Vagina (tissue), 2 donors: Measurements from ENCODE around the gene GTF3C2. TPM values are rescaled to one million over a fixed set of nuclear protein-coding genes. Genes with fewer than 3 reads are reported as not detected.

Source experiments
- DNase-seq, 2 donors: peaks; one replicate each; pipeline ENCODE4 v3.0.0-alpha.2; 2017; ENCODE audit errors: extremely low spot score in 2 of 2
- H3K27ac ChIP-seq: fragments of 200-600 bp; sonication (generic); one replicate; pipeline ENCODE4 v1.5.1; 2019
- H3K27me3 ChIP-seq: fragments of 200-600 bp; sonication (generic); one replicate; pipeline ENCODE4 v1.5.1; 2019
- H3K36me3 ChIP-seq, 2 donors: fragments of 200-600 bp; sonication (generic); one replicate each; pipeline ENCODE4 v1.5.1; 2017 to 2019
- H3K4me1 ChIP-seq: fragments of 200-600 bp; sonication (generic); one replicate; pipeline ENCODE4 v1.5.1; 2019
- H3K4me3 ChIP-seq, 2 donors: fragments of 200-600 bp; sonication (generic); 1 replicate in 1 of 2; 2 replicates in 1 of 2; pipeline ENCODE4 v1.5.1; 2016 to 2019
- H3K9me3 ChIP-seq: fragments of 200-600 bp; sonication (generic); one replicate; pipeline ENCODE4 v1.5.1; 2019
- POLR2A ChIP-seq, 2 donors: fragments of 450-650 bp; IDR thresholded peaks; one replicate each; pipeline ENCODE4 v1.6.1; 2017; ENCODE audit warnings: antibody characterized with exemption in 2 of 2, mild to moderate bottlenecking in 2 of 2, moderate library complexity in 2 of 2
- POLR2AphosphoS5 ChIP-seq, 2 donors: sonication (generic); formaldehyde crosslinking; IDR thresholded peaks; one replicate each; pipeline ENCODE4 v1.9.0; 2017; ENCODE audit warnings: antibody characterized with exemption in 2 of 2, mild to moderate bottlenecking in 2 of 2, low read depth in 1 of 2; ENCODE audit not compliant: insufficient read depth in 1 of 2
- intact Hi-C: fragments of 100-400 bp; cut with DNase I; formaldehyde crosslinking; loops from one replicate; pipeline ENCODE4 v1.15.1; 2023
- total RNA-seq: library from RNA; depleted of rRNA; stranded (reverse); fragments of >200 nt; gene quantifications from one replicate; pipeline ENCODE4 v1.2.3, GENCODE V29; 2016
- TF ChIP-seq, protein P1 (sequence below), 3 experiments: fragments of 450-650 bp in 2 of 3; fragments of 200-600 bp in 1 of 3; sonication (generic) in 1 of 3; IDR thresholded peaks; one replicate each; pipeline ENCODE4 v1.5.1; 2017 to 2019; ENCODE audit warnings: antibody characterized with exemption in 3 of 3, mild to moderate bottlenecking in 2 of 3, moderate library complexity in 2 of 3

The GTF3C2 gene
- total RNA-seq, 1 donor from 2014 or later: 67.5 TPM

DNA sequence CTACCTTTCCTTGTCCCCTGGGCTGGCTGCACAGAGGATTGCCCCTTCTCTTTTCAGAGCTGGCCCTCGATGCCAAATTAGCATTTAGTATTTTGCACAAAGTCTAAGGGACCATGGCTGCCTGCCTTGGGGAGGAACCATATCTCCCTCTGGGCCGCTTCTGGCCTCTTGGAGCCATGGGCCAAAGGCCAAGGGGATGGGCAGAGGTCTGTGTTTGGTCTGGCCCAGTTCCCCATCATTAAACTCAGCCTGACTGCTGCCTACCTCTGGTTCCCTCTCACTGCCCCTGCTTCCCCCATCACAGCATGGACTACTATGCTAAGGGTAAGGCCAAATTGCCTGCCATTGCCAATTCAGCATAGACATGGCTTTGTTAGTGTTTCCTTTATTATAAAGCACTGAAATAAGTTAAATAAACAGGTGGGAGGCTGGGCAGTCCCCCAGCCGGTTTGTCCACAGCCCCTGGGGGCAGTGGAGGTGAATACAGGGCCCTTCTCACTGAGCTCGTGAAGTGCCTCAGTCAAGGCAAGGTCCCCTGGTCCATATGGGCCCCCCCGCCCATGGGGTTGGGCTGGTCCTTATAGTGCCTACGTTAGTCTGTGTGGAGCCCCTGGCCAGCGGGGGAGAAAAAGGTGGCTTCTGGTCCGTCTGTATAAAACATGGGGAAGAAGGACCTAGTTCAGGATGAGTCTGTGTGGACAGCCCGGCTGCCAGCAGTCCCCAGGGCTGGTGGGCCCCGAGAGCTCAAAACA, 20.5 kb upstream of the GTF3C2 start:
- Histone ChIP-seq H3K27me3 (no peaks in the 10 kb centered on the region), H3K9me3 (no peaks in the 10 kb centered on the region), H3K4me3 (no peak overlapping the region), H3K4me1 (peaks cover 29% of the 10 kb centered on the region), H3K36me3 (peaks cover 0 to 57% of the 10 kb centered on the region in 2 donors), H3K27ac (no peak overlapping the region)
- intact Hi-C loops: no loop called here
- TF ChIP-seq, protein P1, sequence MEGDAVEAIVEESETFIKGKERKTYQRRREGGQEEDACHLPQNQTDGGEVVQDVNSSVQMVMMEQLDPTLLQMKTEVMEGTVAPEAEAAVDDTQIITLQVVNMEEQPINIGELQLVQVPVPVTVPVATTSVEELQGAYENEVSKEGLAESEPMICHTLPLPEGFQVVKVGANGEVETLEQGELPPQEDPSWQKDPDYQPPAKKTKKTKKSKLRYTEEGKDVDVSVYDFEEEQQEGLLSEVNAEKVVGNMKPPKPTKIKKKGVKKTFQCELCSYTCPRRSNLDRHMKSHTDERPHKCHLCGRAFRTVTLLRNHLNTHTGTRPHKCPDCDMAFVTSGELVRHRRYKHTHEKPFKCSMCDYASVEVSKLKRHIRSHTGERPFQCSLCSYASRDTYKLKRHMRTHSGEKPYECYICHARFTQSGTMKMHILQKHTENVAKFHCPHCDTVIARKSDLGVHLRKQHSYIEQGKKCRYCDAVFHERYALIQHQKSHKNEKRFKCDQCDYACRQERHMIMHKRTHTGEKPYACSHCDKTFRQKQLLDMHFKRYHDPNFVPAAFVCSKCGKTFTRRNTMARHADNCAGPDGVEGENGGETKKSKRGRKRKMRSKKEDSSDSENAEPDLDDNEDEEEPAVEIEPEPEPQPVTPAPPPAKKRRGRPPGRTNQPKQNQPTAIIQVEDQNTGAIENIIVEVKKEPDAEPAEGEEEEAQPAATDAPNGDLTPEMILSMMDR (IDR thresholded peaks at IDR 0.05): no peak
- TF ChIP-seq POLR2A (IDR thresholded peaks at IDR 0.05) (no peak), POLR2AphosphoS5 (IDR thresholded peaks at IDR 0.05; ENCODE audit: insufficient read depth in 1 of 2, low read depth in 1 of 2) (no peak)
- DNase-seq: no peak

DNA sequence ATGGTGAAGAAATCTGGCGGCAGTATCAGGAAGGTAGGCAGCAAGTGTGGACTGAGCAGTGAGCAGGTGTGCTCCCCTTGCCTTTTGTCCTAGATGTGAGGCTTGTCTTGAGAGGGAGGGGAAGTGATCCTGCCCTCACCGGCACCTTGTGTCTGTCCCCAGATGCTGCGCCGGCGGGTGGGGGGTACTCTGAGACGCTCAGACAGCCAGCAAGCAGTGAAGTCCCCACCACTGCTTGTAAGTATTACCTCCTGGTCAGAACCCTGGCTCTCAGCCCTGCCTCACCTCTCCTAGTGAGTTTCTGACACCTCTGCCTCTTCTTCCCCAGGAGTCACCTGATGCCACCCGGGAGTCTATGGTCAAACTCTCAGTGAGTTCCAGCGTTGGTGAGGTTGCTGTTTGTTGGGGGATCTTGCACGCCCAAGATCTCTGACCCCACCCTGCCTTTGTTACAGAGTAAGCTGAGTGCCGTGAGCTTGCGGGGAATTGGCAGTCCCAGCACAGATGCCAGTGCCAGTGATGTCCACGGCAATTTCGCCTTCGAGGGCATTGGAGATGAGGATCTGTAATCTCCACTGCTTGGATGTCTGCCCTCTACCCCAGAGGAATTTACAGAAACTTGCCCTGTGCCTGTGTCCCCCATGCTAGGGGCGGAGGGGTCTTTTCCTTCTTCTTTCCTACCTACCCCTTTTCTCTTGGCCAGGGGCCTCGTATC, 19.7 kb upstream of the GTF3C2 start:
- DNase-seq: no peak
- no peak for TF ChIP-seq POLR2A (IDR thresholded peaks at IDR 0.05)
- TF ChIP-seq, protein P1 (IDR thresholded peaks at IDR 0.05): no peak
- no peak for TF ChIP-seq POLR2AphosphoS5 (IDR thresholded peaks at IDR 0.05; ENCODE audit: insufficient read depth in 1 of 2, low read depth in 1 of 2)
- Histone ChIP-seq H3K27me3 (no peaks in the 10 kb centered on the region), H3K4me1 (peaks cover 36% of the 10 kb centered on the region), H3K4me3 (no peak overlapping the region), H3K27ac (no peak overlapping the region), H3K9me3 (no peaks in the 10 kb centered on the region), H3K36me3 (peaks cover 0 to 55% of the 10 kb centered on the region in 2 donors)
- intact Hi-C loops: no loop called here

DNA sequence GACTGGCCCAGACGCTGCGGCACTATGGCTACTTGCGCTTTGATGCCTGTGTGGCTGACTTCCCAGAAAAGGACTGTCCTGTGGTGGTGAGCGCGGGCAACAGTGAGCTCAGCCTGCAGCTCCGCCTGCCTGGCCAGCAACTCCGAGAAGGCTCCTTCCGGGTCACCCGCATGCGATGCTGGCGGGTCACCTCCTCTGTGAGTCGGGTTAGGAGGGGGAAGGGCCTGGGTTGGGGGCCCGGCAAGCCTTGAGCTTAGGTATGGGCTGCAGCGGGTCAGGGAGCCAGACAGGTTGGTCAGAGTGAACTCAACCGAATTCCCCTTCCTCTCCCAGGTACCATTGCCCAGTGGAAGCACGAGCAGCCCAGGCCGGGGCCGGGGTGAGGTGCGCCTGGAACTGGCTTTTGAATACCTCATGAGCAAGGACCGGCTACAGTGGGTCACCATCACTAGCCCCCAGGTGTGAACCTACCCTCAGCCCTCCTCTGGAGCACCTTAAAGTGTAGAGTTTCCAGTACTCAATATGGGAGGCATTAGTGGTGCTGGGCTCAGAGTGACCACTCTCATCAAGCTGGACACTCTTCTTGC, 19.0 kb upstream of the GTF3C2 start:
- TF ChIP-seq POLR2AphosphoS5 (IDR thresholded peaks at IDR 0.05; ENCODE audit: insufficient read depth in 1 of 2, low read depth in 1 of 2) (no peak), POLR2A (IDR thresholded peaks at IDR 0.05) (no peak)
- TF ChIP-seq, protein P1 (IDR thresholded peaks at IDR 0.05): no peak
- no peaks in the 10 kb centered on the region for H3K9me3 ChIP-seq
- no peak overlapping the region for H3K4me3 ChIP-seq
- H3K36me3 ChIP-seq: peaks cover 0 to 55% of the 10 kb centered on the region in 2 donors
- no peaks in the 10 kb centered on the region for H3K27me3 ChIP-seq
- peaks cover 34% of the 10 kb centered on the region for H3K4me1 ChIP-seq
- DNase-seq: no peak
- intact Hi-C loops: no loop called here
- H3K27ac ChIP-seq: no peak overlapping the region

DNA sequence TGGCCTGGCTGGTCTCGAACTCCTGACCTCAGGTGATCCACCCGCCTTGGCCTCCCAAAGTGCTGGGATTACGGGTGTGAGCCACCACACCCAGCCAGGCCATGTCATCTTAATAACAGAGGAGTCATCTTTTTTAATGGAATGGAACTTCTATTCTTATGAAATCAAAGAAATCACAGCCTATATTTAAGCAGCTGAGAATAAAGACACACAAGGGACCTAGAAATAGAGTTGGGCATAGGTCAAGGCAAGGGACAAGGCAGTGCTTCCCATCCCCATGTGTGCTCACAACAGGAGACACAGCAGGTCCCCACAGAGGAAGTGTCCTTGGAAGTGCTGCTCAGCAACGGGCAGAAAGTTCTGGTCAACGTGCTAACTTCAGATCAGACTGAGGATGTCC, 17.0 kb upstream of the GTF3C2 start:
- TF ChIP-seq POLR2AphosphoS5 (IDR thresholded peaks at IDR 0.05; ENCODE audit: insufficient read depth in 1 of 2, low read depth in 1 of 2): no peak
- TF ChIP-seq, protein P1 (IDR thresholded peaks at IDR 0.05): no peak
- TF ChIP-seq POLR2A (IDR thresholded peaks at IDR 0.05): no peak
- Histone ChIP-seq H3K9me3 (no peaks in the 10 kb centered on the region), H3K4me3 (no peak overlapping the region), H3K27ac (no peak overlapping the region), H3K27me3 (no peaks in the 10 kb centered on the region), H3K4me1 (peaks cover 32% of the 10 kb centered on the region), H3K36me3 (peaks cover 0 to 55% of the 10 kb centered on the region in 2 donors)
- no peak for DNase-seq
- intact Hi-C loops: no loop called here
